DMS 273 treated with DMSO at 0.1 percent for 48 hours (cell line): ENCODE results near the gene CCDC14.
A peak's percentile ranks its signal among the peaks of the same experiment; 100 is the strongest.
"Not testable (repeated sequence)": the region's sequence is repeated elsewhere in the genome, so short reads cannot be mapped to it uniquely, and the experiment has no call there.

ENCODE experiments used
- DNase-seq: peaks from one replicate; lab custom pipeline; 2025; lab: John Stamatoyannopoulos, UW

Gene CCDC14

DNA sequence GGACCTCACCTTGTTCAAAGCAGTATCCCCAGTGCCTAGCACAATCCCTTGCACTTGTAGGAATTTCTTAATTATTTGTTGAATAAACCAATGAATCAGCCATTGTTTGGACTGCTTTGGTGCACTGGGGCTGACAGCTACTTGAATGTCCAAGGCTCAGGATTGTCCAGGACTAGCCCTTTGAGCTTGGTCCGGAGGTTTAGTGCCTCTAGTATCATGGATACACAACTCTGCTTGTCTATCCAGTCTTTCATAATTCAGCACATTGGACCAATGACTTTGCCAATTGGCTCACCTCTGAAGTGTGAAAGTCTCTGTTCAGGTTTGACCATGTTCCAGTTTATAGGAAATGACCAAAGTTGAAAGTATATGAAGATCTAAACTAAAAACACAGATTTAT is 3.8 kb upstream of the CCDC14 start:
- not testable (repeated sequence) for DNase-seq

DNA sequence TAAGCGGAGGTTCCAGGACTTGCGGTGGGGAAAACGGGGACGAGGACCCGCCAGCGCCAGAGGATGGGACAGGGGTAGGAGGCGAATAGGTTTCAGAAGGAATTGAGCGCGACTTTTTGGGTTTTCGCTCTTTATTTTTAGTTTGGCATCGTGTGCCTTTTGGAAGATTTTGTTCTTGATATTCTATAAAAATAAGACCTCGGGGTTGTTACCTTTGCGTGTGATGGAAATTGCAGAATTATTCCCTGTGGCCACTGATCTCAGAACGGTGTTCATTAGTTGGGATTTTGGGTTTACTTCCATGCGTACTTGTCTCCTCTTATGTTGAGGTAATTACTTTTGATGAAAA is 453 bp upstream of the CCDC14 start:
- DNase-seq, result no peak

DNA sequence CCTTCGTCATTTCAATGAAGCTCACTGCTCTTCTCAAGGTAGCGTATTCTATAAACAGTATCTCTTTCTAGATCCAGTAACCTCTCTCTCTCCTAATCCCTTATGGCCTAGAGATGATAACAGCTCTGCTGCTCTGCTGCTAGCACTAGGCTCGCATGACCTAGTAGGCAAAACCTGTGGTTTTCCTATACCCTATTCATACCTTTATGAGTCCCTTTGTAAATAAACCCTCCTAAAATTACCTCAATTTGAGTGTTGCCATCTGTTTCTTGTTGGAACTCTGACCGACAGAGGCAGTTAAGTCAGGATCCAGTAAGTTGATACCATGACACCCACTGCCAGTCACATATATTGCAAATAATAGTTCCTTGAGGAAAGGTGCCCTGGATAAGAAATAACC is 7.3 kb downstream of the CCDC14 start:
- peak; percentile 96 for DNase-seq

DNA sequence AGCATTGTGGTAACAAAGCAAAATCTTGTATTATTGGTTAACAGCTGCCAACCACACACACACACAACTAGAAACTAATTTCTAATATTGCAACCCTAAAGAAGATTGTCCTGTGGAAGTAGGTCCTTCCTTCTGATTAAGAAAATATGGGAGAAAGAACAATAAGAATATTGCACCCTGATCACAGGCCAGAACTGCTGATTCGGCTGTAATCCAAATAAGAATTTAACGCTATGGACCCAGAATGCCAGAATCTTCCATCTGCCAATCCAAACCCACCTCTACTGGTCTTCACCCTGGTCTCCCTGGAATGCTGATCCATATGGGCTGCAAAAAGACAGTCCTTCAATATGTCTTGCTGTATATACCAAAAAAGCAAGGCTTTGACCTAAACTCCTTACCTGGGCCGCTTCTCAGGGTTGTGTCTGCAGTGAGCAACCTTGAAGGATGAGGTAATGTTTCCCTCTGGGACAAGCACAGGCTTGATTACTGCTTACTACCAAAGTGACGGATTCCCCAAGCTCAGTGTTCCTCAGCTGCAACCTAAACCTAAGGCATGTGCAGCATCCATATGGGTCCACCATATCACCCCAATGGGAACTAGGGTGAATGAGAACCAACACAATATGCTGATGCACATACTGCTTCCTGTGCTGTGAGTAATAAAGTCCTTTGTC is 8.0 kb downstream of the CCDC14 start:
- DNase-seq, result no peak

DNA sequence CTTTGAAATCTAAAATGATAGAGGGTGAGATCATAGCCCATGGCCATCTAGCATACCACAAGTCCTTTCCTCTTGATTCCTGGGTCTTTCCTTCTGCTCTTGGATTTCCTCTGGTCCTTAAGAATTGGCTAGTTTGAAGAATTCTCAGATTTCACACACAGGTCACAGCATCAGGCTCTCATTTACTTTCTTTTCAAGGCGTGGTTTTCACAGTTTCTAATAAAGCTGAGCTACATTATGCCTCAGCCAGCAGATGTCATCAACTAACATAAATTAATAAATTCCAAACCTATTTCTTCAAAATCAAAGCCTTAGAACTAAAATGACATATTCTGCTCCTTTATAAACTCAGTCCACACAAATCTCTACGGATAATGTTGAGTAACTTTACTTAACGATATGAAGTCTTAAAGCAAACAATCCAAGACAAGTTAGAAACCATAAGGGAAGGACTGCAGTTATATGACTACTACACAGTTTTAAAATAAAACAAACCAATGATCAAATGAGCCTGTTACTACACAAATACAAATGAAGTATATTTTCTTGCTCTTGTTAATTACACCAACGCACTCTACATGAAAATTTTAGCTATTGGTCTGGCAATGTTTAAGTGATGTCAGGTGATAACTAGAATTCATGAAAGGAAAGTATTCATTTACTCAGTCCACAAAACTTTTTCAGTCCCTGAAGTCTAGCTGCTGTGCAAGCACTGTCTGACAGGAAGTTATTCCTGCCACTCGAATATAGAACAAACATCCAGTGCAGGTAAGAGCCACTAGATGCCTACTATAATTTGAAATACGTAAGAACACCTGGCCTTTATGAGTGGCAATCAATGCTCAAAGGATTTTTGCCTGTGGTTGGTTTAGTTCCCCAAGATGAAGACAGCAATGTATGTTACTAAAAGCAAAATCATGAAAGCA is 9.2 kb downstream of the CCDC14 start:
- DNase-seq, result no peak

DNA sequence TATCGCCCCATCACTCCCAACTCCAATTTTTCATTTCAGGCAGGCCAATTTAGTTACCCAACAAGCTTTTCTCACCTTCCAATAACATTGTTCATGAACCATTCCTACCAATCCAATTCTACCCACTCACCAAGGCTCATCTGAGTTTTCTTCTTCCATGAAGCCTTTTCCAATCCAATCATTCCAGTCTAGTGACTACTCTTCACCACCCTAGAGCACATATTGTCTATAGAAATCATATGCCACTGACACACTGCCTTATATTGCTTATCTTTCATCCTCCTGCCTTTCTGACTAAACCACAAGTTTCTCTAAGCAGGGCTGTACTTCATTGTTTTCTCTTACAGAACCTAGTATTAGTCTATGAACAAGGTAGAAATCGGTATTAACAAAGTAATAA is 11.4 kb downstream of the CCDC14 start:
- no peak for DNase-seq

DNA sequence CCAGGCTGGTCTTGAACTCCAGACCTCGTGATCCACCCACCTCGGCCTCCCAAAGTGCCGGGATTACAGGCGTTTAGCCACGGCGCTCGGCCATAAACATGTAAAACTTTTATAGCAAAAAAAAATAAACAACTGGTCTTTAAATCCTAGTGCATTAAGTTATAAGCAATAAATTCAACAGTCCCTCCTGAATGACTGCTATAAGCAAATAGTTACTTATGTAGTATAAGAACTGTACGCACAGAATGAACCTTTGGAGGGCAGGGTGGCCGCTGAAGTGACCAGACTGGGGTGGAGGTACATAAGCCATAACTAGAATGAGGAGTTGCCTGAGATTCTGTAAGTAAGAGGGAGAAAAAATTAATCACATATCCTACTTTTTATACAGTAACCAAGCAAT is 12.6 kb downstream of the CCDC14 start:
- DNase-seq, result no peak

DNA sequence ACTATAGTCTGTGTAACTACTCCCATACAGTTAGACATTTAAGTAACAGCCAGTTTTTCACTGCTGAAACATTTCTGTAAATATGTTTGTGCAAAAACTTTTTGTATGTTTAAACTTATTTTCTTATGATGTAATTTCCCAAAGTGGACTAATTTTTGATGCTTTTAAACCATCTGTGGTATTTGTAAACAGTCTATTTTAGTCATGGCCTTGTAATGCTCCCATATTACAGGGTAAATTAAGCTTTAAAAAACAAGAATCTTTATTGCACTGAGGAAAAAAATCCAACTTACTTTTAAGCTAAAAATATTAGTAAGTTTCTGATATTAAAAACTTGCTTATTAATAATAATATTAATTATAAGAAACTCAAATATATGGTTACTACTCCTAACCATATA is 13.5 kb downstream of the CCDC14 start:
- DNase-seq, result no peak

DNA sequence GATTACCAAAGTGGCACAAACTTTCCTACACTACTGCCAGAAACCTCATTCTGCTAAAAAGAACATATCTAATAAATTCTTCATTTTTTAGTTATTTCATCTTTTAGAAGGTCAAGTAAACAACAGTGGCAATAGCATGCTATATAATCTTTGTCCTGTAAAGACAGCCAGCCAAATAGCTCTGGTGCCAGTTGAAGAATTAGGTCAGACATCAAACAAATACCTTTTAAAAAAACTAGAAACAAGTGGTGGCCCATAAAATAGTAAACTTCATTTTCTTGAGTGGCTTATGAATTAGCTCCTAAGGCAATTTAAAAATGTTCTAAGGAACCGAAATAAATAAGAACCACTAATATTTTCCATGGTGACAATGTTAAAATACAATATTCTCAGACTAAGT is 19.5 kb downstream of the CCDC14 start:
- DNase-seq, result no peak

DNA sequence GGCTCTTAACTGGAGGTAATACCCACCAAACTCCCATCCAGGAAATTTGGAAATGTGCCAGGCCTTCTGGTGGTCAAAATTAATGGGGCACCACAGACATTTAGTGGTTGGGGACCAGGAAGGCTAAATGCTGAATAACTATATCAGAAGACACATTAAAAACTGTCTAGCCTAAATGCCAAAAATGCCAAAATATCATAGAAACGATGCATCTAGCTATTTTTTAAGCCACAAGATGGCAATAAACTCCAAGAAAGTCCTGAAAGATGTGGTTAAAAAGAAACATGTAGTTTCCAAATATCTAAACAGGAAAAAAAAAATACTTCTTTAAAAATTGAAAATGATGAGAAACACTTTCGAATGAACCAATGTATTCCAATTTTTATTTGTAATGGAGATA is 19.9 kb downstream of the CCDC14 start:
- no peak for DNase-seq

DNA sequence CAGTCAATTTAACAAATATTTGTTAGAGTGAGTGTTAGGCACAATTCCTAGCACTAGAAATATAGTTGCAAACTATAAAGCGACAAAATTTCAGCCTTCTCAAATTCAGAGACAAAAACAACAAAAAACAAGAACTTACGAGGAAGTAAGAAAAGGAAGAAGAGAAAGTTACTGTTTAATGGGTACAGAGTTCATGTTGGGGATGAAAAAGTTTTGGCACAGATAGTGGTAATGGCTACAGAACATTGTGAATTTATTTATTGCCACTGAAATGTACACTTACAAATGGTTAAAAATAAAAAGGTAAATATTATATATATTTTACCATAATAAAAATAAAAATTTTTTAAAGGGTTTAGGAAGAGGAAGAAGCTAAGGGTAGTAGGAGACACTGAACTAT is 21.3 kb downstream of the CCDC14 start:
- no peak for DNase-seq

DNA sequence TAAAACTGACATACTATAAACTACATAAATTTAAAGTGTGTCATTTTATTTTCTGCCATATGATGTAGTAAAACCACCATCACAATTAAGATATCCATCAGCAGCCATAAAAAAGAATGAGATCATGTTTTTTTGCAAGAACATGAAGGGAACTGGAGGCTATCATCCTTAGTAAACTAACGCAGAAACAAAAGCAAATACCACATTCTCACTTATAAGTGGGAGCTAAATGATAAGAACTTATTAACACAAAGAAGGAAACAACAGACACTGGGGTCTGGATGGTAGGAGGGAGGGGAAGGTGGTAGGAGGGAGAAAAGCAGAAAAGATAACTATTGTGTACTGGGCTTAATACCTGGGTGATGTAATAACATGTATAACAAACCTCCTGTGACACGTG is 24.6 kb downstream of the CCDC14 start:
- DNase-seq, result no peak

DNA sequence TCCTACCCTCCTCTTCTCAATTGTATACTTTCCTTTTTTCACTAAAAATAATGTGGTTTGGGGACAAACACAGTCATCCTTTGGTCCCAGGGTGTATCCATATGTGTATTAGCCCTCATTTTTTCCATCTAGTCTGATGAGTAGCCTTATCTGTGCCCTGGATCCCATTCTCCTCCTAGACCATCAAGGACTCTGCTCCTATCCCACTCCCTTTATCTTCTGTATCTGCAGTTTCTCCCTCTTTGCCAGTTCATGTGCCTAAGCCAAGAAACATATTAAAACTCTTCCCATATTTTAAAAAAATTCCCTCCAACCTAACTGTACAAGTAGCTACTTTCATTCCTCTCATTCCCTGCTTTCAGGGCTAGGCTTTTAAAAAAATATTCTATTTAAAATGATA is 25.2 kb downstream of the CCDC14 start:
- DNase-seq, result no peak

DNA sequence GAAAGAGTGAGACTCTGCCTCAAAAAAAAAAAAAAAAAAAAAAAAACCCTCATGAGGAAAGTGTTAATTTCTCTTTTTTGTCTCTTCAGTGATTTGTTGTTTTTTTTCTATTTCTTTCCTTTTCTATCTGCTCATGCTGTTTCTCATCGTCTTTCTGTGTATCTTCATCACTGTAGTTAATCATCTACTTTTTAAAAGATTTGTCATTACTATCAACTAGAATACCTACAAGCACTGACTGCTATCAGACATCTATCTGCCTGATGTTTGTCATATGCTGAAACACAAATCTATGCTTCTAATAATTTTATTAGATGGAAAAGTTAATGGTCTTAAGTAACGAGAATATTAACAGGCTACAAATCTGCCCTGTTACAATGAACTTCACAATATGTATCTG is 26.8 kb downstream of the CCDC14 start:
- no peak for DNase-seq

DNA sequence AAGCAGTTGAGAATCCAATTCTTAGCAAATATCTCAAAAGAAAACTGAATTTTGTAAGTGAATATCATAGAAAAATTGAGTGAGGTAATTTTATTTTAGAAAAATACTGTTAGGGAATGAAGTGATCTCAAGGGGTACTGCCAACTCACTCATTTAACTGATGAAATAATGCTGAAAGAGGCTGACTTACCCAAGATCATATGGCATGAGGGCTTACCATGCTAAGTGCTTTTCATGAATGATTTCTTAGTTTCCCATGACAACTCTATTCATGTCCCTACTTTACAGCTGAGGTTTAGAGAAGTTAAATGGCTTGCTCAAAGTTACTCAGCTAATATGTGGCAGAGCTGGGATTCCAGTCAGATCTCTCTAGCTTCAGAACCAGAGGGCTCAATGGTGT is 30.6 kb downstream of the CCDC14 start:
- DNase-seq, result no peak

DNA sequence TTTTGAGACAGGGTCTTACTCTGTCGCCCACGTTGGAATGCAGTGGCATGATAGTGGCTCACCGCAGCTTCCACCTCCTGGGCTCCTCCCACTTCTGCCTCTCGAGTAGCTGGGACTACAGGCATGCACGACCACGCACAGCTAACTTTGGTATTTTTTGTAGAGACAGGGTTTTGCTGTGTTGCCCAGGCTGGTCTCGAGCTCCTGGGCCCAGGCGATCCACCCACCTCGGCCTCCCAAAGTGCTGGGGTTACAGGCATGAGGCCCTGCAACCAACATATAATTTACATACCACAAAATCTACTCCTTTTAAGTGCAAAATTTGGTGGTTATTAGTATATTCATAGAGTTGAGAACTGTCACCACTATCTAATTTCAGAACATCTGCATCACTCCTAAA is 31.7 kb downstream of the CCDC14 start:
- DNase-seq, result no peak

DNA sequence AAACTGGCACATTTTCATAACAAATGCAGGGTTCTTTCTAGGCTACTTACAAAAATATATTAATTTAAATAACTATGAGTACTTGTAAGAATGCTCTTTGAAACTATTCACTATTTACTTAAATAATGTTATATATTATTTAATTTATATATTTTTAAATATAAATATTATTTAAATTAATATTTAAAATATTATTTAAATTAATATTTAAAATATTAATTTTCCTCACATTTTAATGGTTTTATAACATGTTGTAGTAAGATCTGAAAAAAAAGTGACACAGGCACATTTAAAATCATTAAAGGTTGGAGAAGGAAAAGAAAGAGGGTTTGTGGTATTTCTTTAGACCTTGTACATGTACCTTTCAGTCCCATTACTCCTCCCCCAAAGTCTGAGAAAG is 34.6 kb downstream of the CCDC14 start:
- DNase-seq, result no peak

DNA sequence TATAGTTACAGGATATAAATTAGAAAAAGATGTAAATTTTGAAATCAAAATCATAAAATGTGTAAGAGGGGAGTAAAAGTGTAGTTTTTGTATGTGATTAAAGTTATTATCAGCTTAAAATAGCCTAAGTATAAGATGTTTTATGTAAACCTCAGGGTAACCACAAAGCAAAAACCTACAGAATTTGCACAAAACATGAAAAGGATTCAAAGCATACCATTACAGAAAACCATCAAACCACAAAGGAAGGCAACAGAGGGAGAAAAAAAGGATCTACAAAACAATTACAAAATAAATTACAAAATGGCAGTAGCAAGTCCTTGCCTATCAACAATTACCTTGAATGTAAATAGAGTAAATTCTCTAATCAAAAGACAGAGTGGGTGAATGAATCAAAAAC is 40.2 kb downstream of the CCDC14 start:
- no peak for DNase-seq

DNA sequence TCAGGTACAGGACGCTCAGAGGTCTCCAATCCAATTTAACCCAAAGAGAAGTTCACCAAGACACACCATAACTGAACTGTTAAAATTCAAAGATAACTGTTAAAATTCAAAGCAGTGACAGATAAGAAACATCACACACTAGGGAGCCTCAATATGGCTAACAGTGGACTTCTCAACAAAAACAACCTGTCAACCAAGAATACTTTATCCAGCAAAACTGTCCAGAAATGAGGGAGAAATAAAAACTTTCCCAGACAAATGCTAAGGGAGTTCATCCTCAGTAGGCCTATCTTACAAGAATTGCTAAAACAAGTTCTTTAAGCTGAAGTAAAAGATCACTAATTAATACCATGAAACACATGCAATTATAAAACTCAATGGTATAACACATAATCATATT is 40.6 kb downstream of the CCDC14 start:
- no peak for DNase-seq

DNA sequence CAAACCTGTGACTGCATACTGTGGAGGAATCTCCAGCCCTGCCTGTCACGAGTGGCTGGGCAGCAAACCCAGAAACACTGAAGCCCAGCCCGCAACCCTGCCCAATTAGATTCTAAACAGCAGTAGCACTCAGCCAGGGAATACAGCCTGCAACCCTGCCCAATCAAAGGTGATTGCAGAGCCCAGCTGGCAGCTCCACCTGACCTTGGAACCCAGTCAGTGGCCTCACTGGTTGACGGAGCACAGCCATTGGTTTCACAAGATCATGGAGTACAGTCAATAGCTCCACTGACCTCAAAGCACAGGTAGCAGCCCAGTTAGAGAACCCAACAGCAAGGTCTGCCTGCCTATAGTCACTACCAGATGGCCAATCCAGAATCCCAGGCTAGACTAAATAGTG is 41.7 kb downstream of the CCDC14 start:
- no peak for DNase-seq

DNA sequence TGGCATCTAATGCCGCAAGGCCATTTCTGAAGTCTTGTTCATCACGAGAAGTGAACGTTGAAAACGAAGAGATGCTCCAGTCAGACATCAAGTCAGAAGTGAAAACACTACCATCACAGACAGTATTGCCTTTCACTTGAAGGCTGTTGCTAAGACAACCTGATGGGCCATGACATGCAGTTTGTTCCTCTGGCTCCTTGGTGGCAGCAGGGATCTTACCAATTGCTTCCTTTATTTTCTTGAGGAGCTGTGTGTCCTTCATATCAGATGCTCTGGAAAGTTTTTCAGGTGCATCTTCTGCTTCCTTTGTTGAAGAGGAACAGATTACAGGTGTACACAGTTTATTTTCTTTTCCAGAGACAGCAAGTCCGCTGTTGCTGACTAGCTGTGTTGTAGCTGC is 46.2 kb downstream of the CCDC14 start:
- no peak for DNase-seq

DNA sequence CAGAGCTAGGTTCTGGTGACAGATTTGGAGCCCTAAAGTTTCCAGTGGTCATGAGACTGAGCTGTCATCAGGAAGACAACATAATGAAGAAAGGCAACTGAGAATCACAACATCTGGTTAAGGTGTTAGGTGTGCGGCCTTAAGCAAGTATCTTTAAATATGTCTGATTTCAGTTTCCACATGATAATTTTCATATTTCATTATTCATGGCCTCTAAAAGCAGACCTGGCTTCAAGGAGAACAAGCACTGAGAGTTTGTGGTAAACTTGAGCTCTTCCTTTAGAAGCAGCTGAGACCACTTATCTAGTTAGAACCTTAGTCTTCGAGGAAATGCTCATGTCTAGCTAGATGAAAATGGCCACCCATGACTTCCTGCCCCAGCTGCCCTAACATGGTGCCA is 51.2 kb downstream of the CCDC14 start:
- DNase-seq, result no peak

DNA sequence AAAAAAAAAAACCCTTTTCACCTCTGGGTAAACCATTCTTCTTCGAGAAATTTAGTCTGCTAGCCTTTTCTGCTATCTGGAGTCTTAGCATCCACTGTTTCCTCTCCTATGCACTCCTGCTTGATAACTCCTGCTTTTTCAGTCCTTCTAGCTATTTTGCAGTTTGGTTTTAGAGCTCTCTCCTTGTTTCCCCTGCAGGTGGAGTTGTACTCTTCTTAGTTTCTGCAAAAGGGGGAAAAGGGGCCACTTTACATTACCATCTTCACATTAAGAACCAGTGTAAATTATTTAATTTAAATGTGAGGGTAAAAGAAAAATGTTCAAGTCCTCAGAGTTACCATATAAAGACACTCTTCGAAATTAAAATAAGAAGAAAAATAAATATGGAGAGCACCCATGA is 53.3 kb downstream of the CCDC14 start:
- peak; percentile 14 for DNase-seq
